H1 (cell line): ENCODE data around the gene SEC61A1. TPM values are rescaled to one million over a fixed set of nuclear protein-coding genes. Genes with fewer than 3 reads are reported as not detected.

Source experiments
- CTCF ChIA-PET: fragments of 300-600 bp; sonication (Branson Sonifier 250); formaldehyde crosslinking; loops from one replicate; lab custom pipeline; 2021; ENCODE audit not compliant: partially characterized antibody; lab: Charles Lee
- POLR2A ChIA-PET: fragments of 300-600 bp; sonication (Branson Sonifier 250); formaldehyde crosslinking; loops from one replicate; lab custom pipeline; 2021; ENCODE audit warnings: inconsistent platforms; ENCODE audit not compliant: partially characterized antibody; lab: Charles Lee
- DNase-seq, 2 experiments: peaks; one replicate each; pipeline versions ENCODE4 v3.0.0 to v3.0.0-alpha.2; 2010 to 2022; ENCODE audit warnings: low spot score in 2 of 2, low read depth in 1 of 2, mixed read lengths in 1 of 2
- FAIRE-seq: peaks from 2 replicates; lab custom pipeline; 2011; peaks lifted over from hg19 to GRCh38; lab: Jason Lieb, UNC
- H2AFZ ChIP-seq: 2 replicates; pipeline ENCODE4 v1.8.1; 2012; ENCODE audit warnings: low read length, inconsistent platforms
- H2AK5ac ChIP-seq: 2 replicates; pipeline ENCODE4 v1.6.1; 2013; ENCODE audit warnings: low read depth, low read length
- H2BK120ac ChIP-seq: replicated peaks from 2 replicates; pipeline ENCODE3; 2013; ENCODE audit warnings: low read depth, low read length, inconsistent platforms
- H2BK12ac ChIP-seq: 2 replicates; pipeline ENCODE4 v1.6.1; 2013; ENCODE audit warnings: low read depth, low read length
- H2BK15ac ChIP-seq: 2 replicates; pipeline ENCODE4 v1.6.1; 2013; ENCODE audit warnings: low read length
- H2BK20ac ChIP-seq: 2 replicates; pipeline ENCODE4 v1.6.1; 2013; ENCODE audit warnings: low read length
- H2BK5ac ChIP-seq: 2 replicates; pipeline ENCODE4 v1.6.1; 2013; ENCODE audit warnings: low read depth, low read length
- H3K14ac ChIP-seq: 2 replicates; pipeline ENCODE4 v1.6.1; 2013; ENCODE audit warnings: inconsistent platforms; ENCODE audit not compliant: insufficient read length
- H3K18ac ChIP-seq: 2 replicates; pipeline ENCODE4 v1.6.1; 2013; ENCODE audit warnings: low read length; ENCODE audit errors: extremely low read depth
- H3K23ac ChIP-seq: 2 replicates; pipeline ENCODE4 v1.6.1; 2013; ENCODE audit warnings: inconsistent platforms; ENCODE audit not compliant: insufficient read length
- H3K23me2 ChIP-seq: 2 replicates; pipeline ENCODE4 v1.6.1; 2013; ENCODE audit warnings: low read depth, low read length
- H3K27ac ChIP-seq: 2 replicates; pipeline ENCODE4 v1.6.1; 2011; ENCODE audit warnings: low read depth, low read length, inconsistent platforms
- H3K27me3 ChIP-seq, 4 experiments: replicated peaks in 1 of 4; 1 replicate in 1 of 4; 2 replicates in 3 of 4; pipeline versions ENCODE4 v1.6.1 to v1.8.1; 2011 to 2013; ENCODE audit warnings: low read length in 3 of 4, mild to moderate bottlenecking in 3 of 4, inconsistent platforms in 2 of 4, mixed read lengths in 2 of 4, moderate library complexity in 1 of 4; ENCODE audit not compliant: control insufficient read depth in 3 of 4, insufficient read depth in 3 of 4; ENCODE audit errors: extremely low read depth in 1 of 4
- H3K36me3 ChIP-seq, 4 experiments: 2 replicates each; pipeline versions ENCODE4 v1.6.1 to v1.8.1; 2011 to 2013; ENCODE audit warnings: mild to moderate bottlenecking in 4 of 4, low read length in 3 of 4, moderate library complexity in 2 of 4, control low read depth in 1 of 4, inconsistent platforms in 1 of 4; ENCODE audit not compliant: insufficient read depth in 4 of 4, control insufficient read depth in 2 of 4
- H3K4ac ChIP-seq: replicated peaks from 2 replicates; pipeline ENCODE3; 2013; ENCODE audit warnings: low read length, low read depth, mixed read lengths, inconsistent platforms; ENCODE audit not compliant: insufficient read length
- H3K4me1 ChIP-seq, 4 experiments: replicated peaks in 1 of 4; 1 replicate in 1 of 4; 2 replicates in 3 of 4; pipeline versions ENCODE4 v1.6.1 to v1.8.1; 2011 to 2013; ENCODE audit warnings: low read length in 3 of 4, inconsistent platforms in 2 of 4, mixed read lengths in 1 of 4; ENCODE audit not compliant: insufficient read depth in 4 of 4, control insufficient read depth in 3 of 4
- H3K4me2 ChIP-seq, 2 experiments: 2 replicates each; pipeline versions ENCODE4 v1.6.1 to v1.8.1; 2011 to 2013; ENCODE audit warnings: low read depth in 2 of 2, low read length in 2 of 2, control low read depth in 1 of 2, inconsistent platforms in 1 of 2, mild to moderate bottlenecking in 1 of 2; ENCODE audit not compliant: insufficient read depth in 1 of 2
- H3K4me3 ChIP-seq, 4 experiments: fragments of 200-600, 300-600 bp in 1 of 4; sonication (generic), shearing (Covaris generic), sonication (Bioruptor Twin) in 1 of 4; 2 replicates each; pipeline versions ENCODE4 v1.5.1 to v1.8.1; 2011 to 2016; ENCODE audit warnings: low read length in 4 of 4, low read depth in 3 of 4, control low read depth in 2 of 4, inconsistent platforms in 2 of 4, mild to moderate bottlenecking in 2 of 4, mixed read lengths in 1 of 4, moderate library complexity in 1 of 4; ENCODE audit not compliant: insufficient read depth in 2 of 4; ENCODE audit errors: extremely low read depth in 1 of 4
- H3K56ac ChIP-seq: replicated peaks from 2 replicates; pipeline ENCODE3; 2013; ENCODE audit warnings: low read depth, mild to moderate bottlenecking, mixed read lengths, low read length, inconsistent platforms; ENCODE audit not compliant: insufficient read length
- H3K79me1 ChIP-seq: 2 replicates; pipeline ENCODE4 v1.6.1; 2013; ENCODE audit warnings: low read depth, low read length, control low read depth
- H3K79me2 ChIP-seq, 2 experiments: 2 replicates each; pipeline versions ENCODE4 v1.6.1 to v1.8.1; 2012 to 2013; ENCODE audit warnings: low read length in 2 of 2, mild to moderate bottlenecking in 2 of 2, inconsistent platforms in 1 of 2; ENCODE audit not compliant: insufficient read depth in 2 of 2, control insufficient read depth in 1 of 2
- H3K9ac ChIP-seq, 4 experiments: replicated peaks in 1 of 4; 1 replicate in 1 of 4; 2 replicates in 3 of 4; pipeline versions ENCODE4 v1.6.1 to v1.8.1; 2011 to 2013; ENCODE audit warnings: low read depth in 3 of 4, low read length in 3 of 4, control low read depth in 2 of 4, mild to moderate bottlenecking in 2 of 4, moderate library complexity in 2 of 4, inconsistent platforms in 1 of 4; ENCODE audit errors: extremely low read depth in 1 of 4
- H3K9me3 ChIP-seq, 2 experiments: 2 replicates each; pipeline versions ENCODE4 v1.6.1 to v1.8.1; 2012 to 2013; ENCODE audit warnings: mild to moderate bottlenecking in 2 of 2, moderate library complexity in 2 of 2, control low read depth in 1 of 2, inconsistent platforms in 1 of 2, low read depth in 1 of 2, low read length in 1 of 2, mixed read lengths in 1 of 2; ENCODE audit not compliant: insufficient read depth in 2 of 2
- H4K20me1 ChIP-seq, 2 experiments: replicated peaks in 1 of 2; 2 replicates each; pipeline versions ENCODE3 to v1.8.1; 2011 to 2013; ENCODE audit warnings: inconsistent platforms in 2 of 2, low read length in 2 of 2, mild to moderate bottlenecking in 1 of 2; ENCODE audit not compliant: insufficient read depth in 2 of 2, control insufficient read depth in 1 of 2
- H4K5ac ChIP-seq: 2 replicates; pipeline ENCODE4 v1.6.1; 2013; ENCODE audit warnings: low read length, low read depth, mixed read lengths, inconsistent platforms; ENCODE audit not compliant: insufficient read length
- H4K8ac ChIP-seq: 2 replicates; pipeline ENCODE4 v1.8.0; 2013; ENCODE audit warnings: mild to moderate bottlenecking, moderate library complexity, low read length, inconsistent platforms; ENCODE audit not compliant: insufficient read depth; ENCODE audit errors: extremely low read depth
- H4K91ac ChIP-seq: replicated peaks from 2 replicates; pipeline ENCODE3; 2013; ENCODE audit warnings: low read length, mixed read lengths, inconsistent platforms; ENCODE audit not compliant: insufficient read length
- E2F6 ChIP-seq: IDR thresholded peaks from 2 replicates; pipeline ENCODE4 v1.6.1; 2012; ENCODE audit warnings: inconsistent platforms
- NANOG ChIP-seq: IDR thresholded peaks from 2 replicates; pipeline ENCODE4 v1.6.1; 2011; ENCODE audit warnings: low read length, low read depth, mild to moderate bottlenecking, inconsistent platforms; ENCODE audit not compliant: insufficient read depth, poor library complexity, severe bottlenecking
- SIRT6 ChIP-seq: IDR thresholded peaks from one replicate; pipeline ENCODE4 v1.7.1; 2012; ENCODE audit warnings: low read length, inconsistent platforms
- TAF7 ChIP-seq: optimal IDR thresholded peaks from 2 replicates; pipeline ENCODE3; 2011; ENCODE audit warnings: low read depth, mild to moderate bottlenecking, inconsistent platforms, low read length, moderate library complexity, borderline replicate concordance
- TEAD4 ChIP-seq: IDR thresholded peaks from 2 replicates; pipeline ENCODE4 v1.6.1; 2012; ENCODE audit warnings: low read depth, low read length, inconsistent platforms, mixed read lengths
- WGBS, 2 experiments: shearing (Covaris generic) in 1 of 2; methylation state at CpG; one replicate each; pipeline versions ENCODE4 v1.1.6 to v1.1.7; 2013 to 2015; ENCODE audit warnings: low lambda C conversion rate in 2 of 2, mixed read lengths in 2 of 2, inconsistent platforms in 1 of 2, low coverage in 1 of 2, missing lambda C conversion rate in 1 of 2; ENCODE audit not compliant: insufficient replicate concordance in 2 of 2, insufficient coverage in 1 of 2, insufficient read length in 1 of 2; ENCODE audit errors: extremely low coverage in 1 of 2, missing lambda C conversion rate in 1 of 2; 5-methylcytosine and 5-hydroxymethylcytosine counted together
- polyA plus RNA-seq, 7 experiments: library from polyadenylated mRNA; depleted of rRNA in 3 of 7; stranded (reverse) in 5 of 7; unstranded in 2 of 7; fragments of >200 nt in 5 of 7; fragments of 200-250 nt in 2 of 7; gene quantifications; 1 replicate in 5 of 7; 2 replicates in 1 of 7; 4 replicates in 1 of 7; pipeline versions ENCODE4 v1.2.1 to v1.2.3, GENCODE V29; 2011 to 2013; ENCODE audit warnings: missing spikeins in 2 of 7, mixed read lengths in 2 of 7
- total RNA-seq: library from RNA; stranded (reverse); fragmentation: NEBNext Ultra II Directional; extraction: Animal tissue kit (Norgen Biotek cat#: 25700); gene quantifications from 2 replicates; pipeline ENCODE4 v1.2.1, GENCODE V29; 2021

The SEC61A1 gene
- total and polyA plus RNA-seq, 2 of the 8 experiments (the other 6 are each of a cell fraction or from before 2014, with no cell fraction given): 133 to 165 TPM

- no peak for FAIRE-seq
- Histone ChIP-seq H3K23ac (no peak overlapping the region), H4K20me1 (no peaks in the 10 kb centered on the region)
- TF ChIP-seq NANOG: no peak
- TF ChIP-seq TAF7: no peak
- TF ChIP-seq E2F6: peak; percentile 3; the same call in 1 of the 2 replicates
- TF ChIP-seq SIRT6: no peak
- no peak for TF ChIP-seq TEAD4
- TF ChIP-seq, all 59 proteins: peak for 1
- Histone ChIP-seq H4K5ac (peak overlapping the region; percentile 5), H2BK120ac (no peak overlapping the region), H3K27me3 (no peaks in the 10 kb centered on the region), H3K18ac (peak overlapping the region; percentile 60), H3K4ac (peak overlapping the region; percentile 73), H3K79me2 (no peaks in the 10 kb centered on the region), H4K91ac (peak overlapping the region; percentile 60), H3K4me1 (peaks cover 3 to 18% (median 9%) of the 10 kb centered on the region in 4 experiments), H2BK20ac (0 out of 2 replicates have a peak overlapping the region, but pooled peaks have one; percentile 48), H3K9ac (no peak overlapping the region), H2BK12ac (peak overlapping the region; percentile 27; the same call in 1 of the 2 replicates), H3K27ac (no peak overlapping the region), H3K23me2 (no peaks in the 10 kb centered on the region; the same call in 1 of the 2 replicates), H4K8ac (no peak overlapping the region), H3K14ac (no peak overlapping the region), H3K56ac (no peak overlapping the region), H3K9me3 (no peaks in the 10 kb centered on the region), H2BK5ac (peak overlapping the region; percentile 44; the same call in 1 of the 2 replicates), H3K79me1 (no peaks in the 10 kb centered on the region), H3K4me2 (peak overlapping the region in 1 of 2 experiments; percentile 81; a peak in 1 of 4 replicates), H3K36me3 (no peaks in the 10 kb centered on the region), H2AFZ (0 out of 2 replicates have a peak overlapping the region, but pooled peaks have one; percentile 19), H2BK15ac (no peak overlapping the region), H2AK5ac (no peak overlapping the region), H3K4me3 (peak overlapping the region in 1 of 4 experiments; percentile 13; a peak in 1 of 8 replicates)
- CTCF ChIA-PET: interaction anchor here (1.0 to 1.8 kb wide), 9 partner anchors 12 to 300 kb away, joined by 3 to 6 read pairs (median 4); no protein-coding TSS in a partner anchor
- DNase-seq: no peak
- POLR2A ChIA-PET: no interaction called here
- 86% methylated on average over 8 of the region's 11 CpGs; no CpG with 5 or more reads in 1 of the 2 experiments for WGBS, 2 experiments
Measured at GRCh38 chr3:128007033-128007424, 45.2 kb upstream of the SEC61A1 start.
